ENCODE data around the gene AOC2. TPM values are rescaled to one million over a fixed set of nuclear protein-coding genes. Genes with fewer than 3 reads are reported as not detected.

The AOC2 gene
- total RNA-seq, 1 experiment from 2014 or later = 11.0 TPM

- CTCF ChIA-PET = interaction anchor here (0.6 to 2.1 kb wide), 3 partner anchors 37 to 128 kb away, joined by 3 to 12 read pairs (median 5); no protein-coding TSS in a partner anchor
- POLR2A ChIA-PET = no interaction called here
- Mint-ChIP-seq H3K27me3 (ENCODE audit: low read depth) (peaks cover under 1% of the 10 kb centered on the region; the same call in 1 of the 2 replicates), H3K4me3 (no peak overlapping the region), H3K36me3 (no peaks in the 10 kb centered on the region), H3K27ac (peak overlapping the region; percentile 75; the same call in 1 of the 2 replicates), H3K9me3 (no peaks in the 10 kb centered on the region), H3K4me1 (peaks cover 13% of the 10 kb centered on the region)
- peak; percentile 92 for ATAC-seq
- TF ChIP-seq STAT6 (CRISPR knock-in tag; conservative IDR thresholded peaks at IDR 0.05; ENCODE audit: low read depth) (no peak), PRDM15 (CRISPR knock-in tag; IDR thresholded peaks at IDR 0.05) (peak; percentile 37; the same call in 1 of the 2 replicates)
- peak; percentile 47 for DNase-seq (ENCODE audit: low spot score)
Measured at GRCh38 chr17:42891539-42892152, 47.3 kb downstream of the AOC2 start.

DNA sequence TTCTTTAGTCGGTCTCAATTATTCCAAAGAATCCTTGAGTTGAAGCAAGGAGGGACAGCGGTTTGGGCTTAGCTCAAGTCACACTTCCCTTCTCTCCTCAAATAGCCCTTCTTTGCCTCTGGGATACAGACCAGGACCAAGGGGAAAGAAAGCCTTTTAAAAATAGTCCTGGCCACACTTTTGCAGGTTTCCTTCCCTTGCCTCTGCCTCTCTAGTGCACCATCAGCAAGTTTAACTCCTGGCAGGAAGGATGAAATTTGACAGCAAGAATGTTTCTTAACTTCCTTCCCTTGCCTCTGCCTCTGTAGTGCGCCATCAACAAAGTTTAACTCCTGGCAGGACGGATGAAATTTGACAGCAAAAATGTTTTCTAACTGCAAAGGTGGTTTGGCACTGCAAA, 49.0 kb downstream of the AOC2 start:
- POLR2A ChIA-PET = no interaction called here
- TF ChIP-seq ZNF232 (CRISPR knock-in tag; IDR thresholded peaks at IDR 0.05) = no peak
- TF ChIP-seq PRRX2 (CRISPR knock-in tag; IDR thresholded peaks at IDR 0.05) = no peak
- no peak for TF ChIP-seq CREB1 (CRISPR knock-in tag; IDR thresholded peaks at IDR 0.05)
- no peak overlapping the region for H3K27ac Mint-ChIP-seq

DNA sequence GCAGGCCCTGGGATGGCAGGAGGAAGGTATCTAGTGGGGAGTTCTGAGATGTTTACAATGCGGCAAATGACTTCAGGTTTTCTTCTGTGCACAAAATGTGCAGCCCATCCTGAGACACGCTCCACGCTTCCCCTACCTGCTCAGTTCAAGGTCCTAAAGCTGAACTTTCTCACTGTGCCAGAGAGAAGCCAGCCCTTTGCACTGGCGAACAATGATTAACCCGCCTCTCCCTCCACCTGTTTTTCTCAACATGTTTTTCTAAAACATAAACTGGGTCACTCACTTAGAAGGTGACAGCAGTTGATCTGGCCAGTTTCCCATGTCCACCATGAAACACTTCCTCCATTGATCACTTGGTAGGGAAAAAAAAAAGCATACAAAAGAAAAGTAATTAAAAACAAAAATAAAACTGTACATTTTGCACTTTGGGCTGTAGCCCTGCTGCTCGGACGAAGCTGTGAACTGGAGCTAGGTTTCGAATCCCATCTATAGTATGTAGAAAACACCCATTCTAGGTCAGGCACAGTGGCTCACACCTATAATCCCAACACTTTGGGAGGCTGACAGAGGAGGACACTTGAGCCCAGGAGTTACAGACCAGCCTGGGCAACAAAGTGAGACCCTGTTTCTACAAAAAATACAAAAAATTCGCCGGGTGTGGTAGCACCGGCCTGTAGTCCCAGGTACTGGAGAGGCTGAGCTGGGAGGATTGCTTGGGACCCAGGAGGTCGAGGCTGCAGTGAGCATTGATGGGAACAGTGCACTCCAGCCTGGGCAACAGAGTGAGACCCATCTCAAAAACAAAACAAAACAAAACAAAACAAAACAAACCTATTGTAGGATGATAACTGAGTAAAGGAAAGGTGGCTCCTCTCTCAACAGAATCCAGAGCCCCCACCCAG, 50.2 kb downstream of the AOC2 start:
- Mint-ChIP-seq H3K9me3 (no peaks in the 10 kb centered on the region; the same call in 1 of the 2 replicates), H3K4me3 (no peak overlapping the region), H3K36me3 (no peaks in the 10 kb centered on the region), H3K27me3 (ENCODE audit: low read depth) (peaks cover 2% of the 10 kb centered on the region; the same call in 1 of the 2 replicates), H3K27ac (no peak overlapping the region), H3K4me1 (peaks cover 13% of the 10 kb centered on the region)
- CTCF ChIA-PET = interaction anchor here (1.4 to 1.9 kb wide), 2 partner anchors 75 to 103 kb away, joined by 5 read pairs; partner anchors contain the start of gene RPL27
- TF ChIP-seq ZNF423 (CRISPR knock-in tag; IDR thresholded peaks at IDR 0.05) = no peak
- TF ChIP-seq GABPB1 (CRISPR knock-in tag; IDR thresholded peaks at IDR 0.05) = peak; percentile 54; the same call in 1 of the 2 replicates
- DNase-seq (ENCODE audit: low spot score) (no peak), ATAC-seq (no peak)
- POLR2A ChIA-PET = no interaction called here

More for the DNA sequence above, 49.0 kb downstream of the AOC2 start:
- DNase-seq (ENCODE audit: low spot score) = no peak
- Mint-ChIP-seq H3K4me1 (peaks cover 13% of the 10 kb centered on the region), H3K27me3 (ENCODE audit: low read depth) (peaks cover 2% of the 10 kb centered on the region; the same call in 1 of the 2 replicates), H3K4me3 (no peak overlapping the region), H3K9me3 (no peaks in the 10 kb centered on the region; the same call in 1 of the 2 replicates), H3K36me3 (no peaks in the 10 kb centered on the region)
- no peak for ATAC-seq
- CTCF ChIA-PET = interaction anchor here (1.9 to 2.1 kb wide), 2 partner anchors 36 to 73 kb away, joined by 5 to 12 read pairs; no protein-coding TSS in a partner anchor

DNA sequence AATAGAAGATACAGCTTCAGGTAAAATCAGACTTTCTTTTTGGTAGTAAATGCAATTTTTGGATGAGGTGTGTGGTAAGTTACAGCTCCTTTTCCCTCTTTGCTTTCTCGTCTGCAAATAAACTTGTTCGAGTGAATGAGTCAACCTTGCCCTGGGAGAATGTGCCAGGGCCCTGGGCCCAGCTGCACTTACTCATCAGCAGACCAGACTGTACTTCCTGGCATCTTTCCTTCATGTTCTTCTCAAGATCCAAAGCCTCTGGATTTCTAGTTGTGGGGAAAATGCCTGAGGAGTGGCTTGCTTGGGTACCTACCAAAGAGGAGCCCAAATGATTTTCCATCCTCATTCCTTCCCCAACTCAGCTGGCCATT, 50.8 kb downstream of the AOC2 start:
- no peak for TF ChIP-seq IRF2 (CRISPR knock-in tag; IDR thresholded peaks at IDR 0.05; ENCODE audit: borderline replicate concordance, low read depth)
- no peak for TF ChIP-seq ATF6 (CRISPR knock-in tag; IDR thresholded peaks at IDR 0.05)
- Mint-ChIP-seq H3K27me3 (ENCODE audit: low read depth) (peaks cover 2% of the 10 kb centered on the region; the same call in 1 of the 2 replicates), H3K4me3 (no peak overlapping the region), H3K36me3 (no peaks in the 10 kb centered on the region), H3K27ac (no peak overlapping the region), H3K4me1 (peaks cover 13% of the 10 kb centered on the region), H3K9me3 (no peaks in the 10 kb centered on the region; the same call in 1 of the 2 replicates)
- ATAC-seq = no peak
- CTCF ChIA-PET = interaction anchor here (1.4 kb wide), 1 partner anchor 103 kb away, joined by 5 read pairs; the partner anchor contains the start of gene RPL27
- POLR2A ChIA-PET = no interaction called here
- DNase-seq (ENCODE audit: low spot score) = no peak
